ENCODE data around the gene PTPRD.

DNA sequence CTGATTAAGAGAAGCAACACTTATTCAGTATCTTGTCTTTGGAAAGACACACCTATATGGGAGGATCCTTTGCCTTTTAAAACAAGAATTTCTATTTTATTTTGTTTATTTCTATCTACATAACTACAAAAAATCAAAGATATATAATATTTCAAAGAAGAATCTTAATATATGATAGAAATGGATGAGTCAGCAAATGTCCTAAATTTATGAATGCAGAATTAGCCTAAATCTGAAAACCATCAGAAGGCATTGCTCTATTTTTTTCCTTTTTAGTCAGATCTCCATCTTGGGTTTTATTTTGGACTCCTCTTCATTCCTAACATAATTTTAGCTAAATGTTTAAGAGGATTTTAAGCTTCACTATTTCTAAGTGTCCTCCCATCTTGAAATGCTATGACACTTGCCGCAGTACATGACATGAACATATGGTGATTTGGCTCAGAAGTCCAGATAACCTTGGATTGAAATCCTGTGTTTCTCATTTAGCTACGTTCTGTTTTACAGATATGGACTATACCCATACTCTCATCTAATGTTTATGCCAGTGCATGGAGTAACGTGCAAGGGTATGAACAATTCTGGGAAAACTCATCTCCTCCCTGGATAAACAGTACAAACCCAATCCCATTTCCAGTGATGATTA lies 1490.4 kb downstream of the PTPRD start:
- TF ChIP-seq, protein P1, sequence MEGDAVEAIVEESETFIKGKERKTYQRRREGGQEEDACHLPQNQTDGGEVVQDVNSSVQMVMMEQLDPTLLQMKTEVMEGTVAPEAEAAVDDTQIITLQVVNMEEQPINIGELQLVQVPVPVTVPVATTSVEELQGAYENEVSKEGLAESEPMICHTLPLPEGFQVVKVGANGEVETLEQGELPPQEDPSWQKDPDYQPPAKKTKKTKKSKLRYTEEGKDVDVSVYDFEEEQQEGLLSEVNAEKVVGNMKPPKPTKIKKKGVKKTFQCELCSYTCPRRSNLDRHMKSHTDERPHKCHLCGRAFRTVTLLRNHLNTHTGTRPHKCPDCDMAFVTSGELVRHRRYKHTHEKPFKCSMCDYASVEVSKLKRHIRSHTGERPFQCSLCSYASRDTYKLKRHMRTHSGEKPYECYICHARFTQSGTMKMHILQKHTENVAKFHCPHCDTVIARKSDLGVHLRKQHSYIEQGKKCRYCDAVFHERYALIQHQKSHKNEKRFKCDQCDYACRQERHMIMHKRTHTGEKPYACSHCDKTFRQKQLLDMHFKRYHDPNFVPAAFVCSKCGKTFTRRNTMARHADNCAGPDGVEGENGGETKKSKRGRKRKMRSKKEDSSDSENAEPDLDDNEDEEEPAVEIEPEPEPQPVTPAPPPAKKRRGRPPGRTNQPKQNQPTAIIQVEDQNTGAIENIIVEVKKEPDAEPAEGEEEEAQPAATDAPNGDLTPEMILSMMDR (IDR thresholded peaks at IDR 0.05), result no peak
- no peak for TF ChIP-seq POLR2AphosphoS5 (IDR thresholded peaks at IDR 0.05; ENCODE audit: low read depth, low read length)
- no peak for TF ChIP-seq TCF7L2 (IDR thresholded peaks at IDR 0.05; ENCODE audit: low read depth, low read length)
- TF ChIP-seq, protein P2, sequence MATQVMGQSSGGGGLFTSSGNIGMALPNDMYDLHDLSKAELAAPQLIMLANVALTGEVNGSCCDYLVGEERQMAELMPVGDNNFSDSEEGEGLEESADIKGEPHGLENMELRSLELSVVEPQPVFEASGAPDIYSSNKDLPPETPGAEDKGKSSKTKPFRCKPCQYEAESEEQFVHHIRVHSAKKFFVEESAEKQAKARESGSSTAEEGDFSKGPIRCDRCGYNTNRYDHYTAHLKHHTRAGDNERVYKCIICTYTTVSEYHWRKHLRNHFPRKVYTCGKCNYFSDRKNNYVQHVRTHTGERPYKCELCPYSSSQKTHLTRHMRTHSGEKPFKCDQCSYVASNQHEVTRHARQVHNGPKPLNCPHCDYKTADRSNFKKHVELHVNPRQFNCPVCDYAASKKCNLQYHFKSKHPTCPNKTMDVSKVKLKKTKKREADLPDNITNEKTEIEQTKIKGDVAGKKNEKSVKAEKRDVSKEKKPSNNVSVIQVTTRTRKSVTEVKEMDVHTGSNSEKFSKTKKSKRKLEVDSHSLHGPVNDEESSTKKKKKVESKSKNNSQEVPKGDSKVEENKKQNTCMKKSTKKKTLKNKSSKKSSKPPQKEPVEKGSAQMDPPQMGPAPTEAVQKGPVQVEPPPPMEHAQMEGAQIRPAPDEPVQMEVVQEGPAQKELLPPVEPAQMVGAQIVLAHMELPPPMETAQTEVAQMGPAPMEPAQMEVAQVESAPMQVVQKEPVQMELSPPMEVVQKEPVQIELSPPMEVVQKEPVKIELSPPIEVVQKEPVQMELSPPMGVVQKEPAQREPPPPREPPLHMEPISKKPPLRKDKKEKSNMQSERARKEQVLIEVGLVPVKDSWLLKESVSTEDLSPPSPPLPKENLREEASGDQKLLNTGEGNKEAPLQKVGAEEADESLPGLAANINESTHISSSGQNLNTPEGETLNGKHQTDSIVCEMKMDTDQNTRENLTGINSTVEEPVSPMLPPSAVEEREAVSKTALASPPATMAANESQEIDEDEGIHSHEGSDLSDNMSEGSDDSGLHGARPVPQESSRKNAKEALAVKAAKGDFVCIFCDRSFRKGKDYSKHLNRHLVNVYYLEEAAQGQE (IDR thresholded peaks at IDR 0.05; ENCODE audit: insufficient read depth in 1 of 2, low read depth in 2 of 2, low read length in 1 of 2), result no peak
- no peak for TF ChIP-seq SIN3A (IDR thresholded peaks at IDR 0.05; ENCODE audit: borderline replicate concordance, insufficient read depth, low read depth, low read length)
